ENCODE measurements around the gene ATP8A2.

GRCh38 chr13:26074706-26075105 is 702.9 kb downstream of the ATP8A2 start:
- no peak for TF ChIP-seq EP300 (IDR thresholded peaks at IDR 0.05; ENCODE audit: low read depth)
- TF ChIP-seq CTCF (IDR thresholded peaks at IDR 0.05) = no peak
- no peak for TF ChIP-seq POLR2A (IDR thresholded peaks at IDR 0.05)

Measured in transverse colon (tissue), 3 donors.